Measurements from ENCODE around the gene FMNL1.

Gene FMNL1

GRCh38 chr17:45264988-45265387 lies 43.3 kb downstream of the FMNL1 start:
- DNase-seq (ENCODE audit: low read depth) = no peak
- TF ChIP-seq CTCF (IDR thresholded peaks at IDR 0.05; ENCODE audit: low read length, missing control alignments) = no peak
- H3K4me3 ChIP-seq (replicated peaks; ENCODE audit: low read depth, low read length) = no peak overlapping the region

- TF ChIP-seq CTCF (IDR thresholded peaks at IDR 0.05; ENCODE audit: low read length, missing control alignments) = no peak
- H3K4me3 ChIP-seq (replicated peaks; ENCODE audit: low read depth, low read length) = no peak overlapping the region
- peak; percentile 65 for DNase-seq (ENCODE audit: low read depth)
Observed at GRCh38 chr17:45265821-45266220, 44.1 kb downstream of the FMNL1 start.

- no peak for DNase-seq (ENCODE audit: low read depth)
- H3K4me3 ChIP-seq (replicated peaks; ENCODE audit: low read depth, low read length) = no peak overlapping the region
- TF ChIP-seq CTCF (IDR thresholded peaks at IDR 0.05; ENCODE audit: low read length, missing control alignments) = no peak
Observed at GRCh38 chr17:45266372-45266926, 44.8 kb downstream of the FMNL1 start.

- no peak overlapping the region for H3K4me3 ChIP-seq (replicated peaks; ENCODE audit: low read depth, low read length)
Observed at GRCh38 chr17:45267436-45268055, 45.9 kb downstream of the FMNL1 start.

GRCh38 chr17:45269912-45270311 lies 48.2 kb downstream of the FMNL1 start:
- no peak for TF ChIP-seq CTCF (IDR thresholded peaks at IDR 0.05; ENCODE audit: low read length, missing control alignments)
- no peak for DNase-seq (ENCODE audit: low read depth)
- no peak overlapping the region for H3K4me3 ChIP-seq (replicated peaks; ENCODE audit: low read depth, low read length)

More at GRCh38 chr17:45267436-45268055, 45.9 kb downstream of the FMNL1 start:
- DNase-seq (ENCODE audit: low read depth) = no peak
- no peak for TF ChIP-seq CTCF (IDR thresholded peaks at IDR 0.05; ENCODE audit: low read length, missing control alignments)

- peak; percentile 58 for TF ChIP-seq CTCF (IDR thresholded peaks at IDR 0.05; ENCODE audit: low read length, missing control alignments)
- no peak for DNase-seq (ENCODE audit: low read depth)
- no peak overlapping the region for H3K4me3 ChIP-seq (replicated peaks; ENCODE audit: low read depth, low read length)
Observed at GRCh38 chr17:45270828-45271418, 49.2 kb downstream of the FMNL1 start.

Measured in fibroblast of pulmonary artery (primary cell).